Epithelial cell of proximal tubule (primary cell): ENCODE results near the gene PNMT. TPM values are rescaled to one million over a fixed set of nuclear protein-coding genes. Genes with fewer than 3 reads are reported as not detected.

Source experiments
- DNase-seq: peaks from one replicate; pipeline ENCODE4 v3.0.0-alpha.2; 2011; ENCODE audit warnings: low read depth
- H3K4me3 ChIP-seq: 2 replicates; pipeline ENCODE4 v1.5.1; 2011; ENCODE audit warnings: low read depth, mild to moderate bottlenecking, low read length
- total RNA-seq: library from RNA; depleted of rRNA; stranded (reverse); fragments of >200 nt; gene quantifications from 2 replicates; pipeline ENCODE4 v1.2.3, GENCODE V29; 2015
- TF ChIP-seq, protein P1 (sequence below): conservative IDR thresholded peaks from 2 replicates; pipeline ENCODE4 v1.5.1; 2012; ENCODE audit warnings: low read depth, mild to moderate bottlenecking, low read length

Gene PNMT
- total RNA-seq, 1 donor from 2014 or later: not detected

DNA sequence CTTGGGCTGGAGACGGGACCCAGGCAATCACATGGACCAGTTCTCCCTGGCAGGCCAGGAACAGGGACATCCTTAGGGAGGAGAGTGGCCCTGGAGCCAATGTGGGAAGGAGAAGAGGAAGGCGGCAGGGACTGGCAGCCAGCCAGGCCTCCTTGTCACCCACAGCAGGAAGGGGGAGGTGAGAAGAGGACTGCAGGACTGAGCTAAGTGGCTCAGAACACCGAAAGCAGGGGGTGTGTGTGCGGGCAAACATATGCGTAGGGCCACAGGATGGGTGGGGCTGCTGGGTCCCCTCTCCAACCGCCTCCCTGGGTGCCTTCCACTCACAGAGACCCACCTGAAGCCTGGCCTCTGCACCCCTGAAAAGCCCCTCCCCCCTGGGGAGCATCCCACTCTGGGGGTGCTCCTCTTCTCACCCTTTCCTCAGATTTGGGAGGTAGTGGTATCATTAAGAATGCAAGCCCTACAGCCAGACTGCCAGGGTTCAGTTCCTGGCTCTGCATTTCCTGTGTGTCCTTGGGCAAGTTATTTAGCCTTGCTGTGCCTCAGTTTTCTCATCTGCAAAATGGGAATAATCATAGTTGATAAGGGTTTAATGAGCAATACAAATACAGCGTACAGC, 8.1 kb downstream of the PNMT start:
- TF ChIP-seq, protein P1, sequence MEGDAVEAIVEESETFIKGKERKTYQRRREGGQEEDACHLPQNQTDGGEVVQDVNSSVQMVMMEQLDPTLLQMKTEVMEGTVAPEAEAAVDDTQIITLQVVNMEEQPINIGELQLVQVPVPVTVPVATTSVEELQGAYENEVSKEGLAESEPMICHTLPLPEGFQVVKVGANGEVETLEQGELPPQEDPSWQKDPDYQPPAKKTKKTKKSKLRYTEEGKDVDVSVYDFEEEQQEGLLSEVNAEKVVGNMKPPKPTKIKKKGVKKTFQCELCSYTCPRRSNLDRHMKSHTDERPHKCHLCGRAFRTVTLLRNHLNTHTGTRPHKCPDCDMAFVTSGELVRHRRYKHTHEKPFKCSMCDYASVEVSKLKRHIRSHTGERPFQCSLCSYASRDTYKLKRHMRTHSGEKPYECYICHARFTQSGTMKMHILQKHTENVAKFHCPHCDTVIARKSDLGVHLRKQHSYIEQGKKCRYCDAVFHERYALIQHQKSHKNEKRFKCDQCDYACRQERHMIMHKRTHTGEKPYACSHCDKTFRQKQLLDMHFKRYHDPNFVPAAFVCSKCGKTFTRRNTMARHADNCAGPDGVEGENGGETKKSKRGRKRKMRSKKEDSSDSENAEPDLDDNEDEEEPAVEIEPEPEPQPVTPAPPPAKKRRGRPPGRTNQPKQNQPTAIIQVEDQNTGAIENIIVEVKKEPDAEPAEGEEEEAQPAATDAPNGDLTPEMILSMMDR: no peak
- DNase-seq: no peak
- no peak overlapping the region for H3K4me3 ChIP-seq

DNA sequence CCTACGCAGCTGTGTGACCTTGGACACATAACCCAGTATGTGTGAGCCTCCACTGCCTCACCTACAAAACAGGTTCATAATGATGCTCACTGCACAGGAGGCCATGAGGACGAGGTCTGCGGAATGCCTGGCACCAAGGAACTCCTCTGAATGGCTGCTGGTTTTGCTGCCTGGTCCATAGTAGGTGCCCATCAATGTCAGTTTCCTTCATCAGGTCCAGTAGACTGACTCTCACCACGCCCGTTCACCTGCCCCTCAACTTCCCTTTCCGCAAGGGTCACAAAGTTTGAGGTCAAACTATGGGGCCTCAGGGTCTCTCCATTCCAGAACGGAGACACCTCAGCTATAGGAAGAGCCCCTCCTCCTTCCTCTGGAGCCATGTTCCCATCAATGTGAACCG, 8.8 kb downstream of the PNMT start:
- H3K4me3 ChIP-seq: no peak overlapping the region
- TF ChIP-seq, protein P1: no peak
- DNase-seq: no peak

DNA sequence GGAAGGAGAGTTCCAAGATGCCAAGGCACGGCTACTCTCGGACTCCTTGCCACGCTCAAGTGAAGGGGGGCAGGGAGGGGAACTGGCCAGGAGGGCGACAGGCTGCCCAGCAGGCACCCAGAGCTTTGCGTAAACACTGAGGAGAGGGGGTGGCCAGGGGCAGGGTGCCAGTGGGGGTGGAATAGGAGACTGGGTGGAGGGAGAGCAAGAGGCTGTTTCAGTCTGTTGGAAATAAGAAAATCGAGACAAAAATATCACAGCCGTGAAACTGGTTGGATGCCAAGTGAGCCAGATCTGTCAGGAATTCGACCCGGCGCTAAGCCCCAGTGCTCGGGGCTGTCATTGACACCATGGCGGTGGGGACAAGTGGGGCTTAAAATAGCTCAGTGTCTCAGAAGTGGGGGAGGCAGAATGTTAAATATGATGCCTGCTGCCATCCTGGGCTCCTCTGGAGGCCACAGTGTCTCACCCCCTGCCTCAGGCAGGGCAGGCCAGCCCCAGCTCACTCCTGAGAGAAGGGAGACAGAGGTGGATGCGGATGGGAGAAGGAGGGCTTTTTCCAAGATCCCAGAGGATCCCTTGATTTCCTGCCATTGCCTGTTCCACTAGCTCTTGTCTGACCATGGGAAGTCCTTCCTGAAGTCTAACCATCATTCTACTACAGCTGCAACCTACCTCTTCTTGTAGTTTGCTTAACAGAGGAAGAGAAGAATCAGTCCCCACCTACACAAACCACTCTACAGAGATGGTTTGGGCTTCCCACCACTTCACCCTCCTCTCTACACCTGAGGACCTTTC, 9.5 kb downstream of the PNMT start:
- H3K4me3 ChIP-seq: no peak overlapping the region
- TF ChIP-seq, protein P1: no peak

DNA sequence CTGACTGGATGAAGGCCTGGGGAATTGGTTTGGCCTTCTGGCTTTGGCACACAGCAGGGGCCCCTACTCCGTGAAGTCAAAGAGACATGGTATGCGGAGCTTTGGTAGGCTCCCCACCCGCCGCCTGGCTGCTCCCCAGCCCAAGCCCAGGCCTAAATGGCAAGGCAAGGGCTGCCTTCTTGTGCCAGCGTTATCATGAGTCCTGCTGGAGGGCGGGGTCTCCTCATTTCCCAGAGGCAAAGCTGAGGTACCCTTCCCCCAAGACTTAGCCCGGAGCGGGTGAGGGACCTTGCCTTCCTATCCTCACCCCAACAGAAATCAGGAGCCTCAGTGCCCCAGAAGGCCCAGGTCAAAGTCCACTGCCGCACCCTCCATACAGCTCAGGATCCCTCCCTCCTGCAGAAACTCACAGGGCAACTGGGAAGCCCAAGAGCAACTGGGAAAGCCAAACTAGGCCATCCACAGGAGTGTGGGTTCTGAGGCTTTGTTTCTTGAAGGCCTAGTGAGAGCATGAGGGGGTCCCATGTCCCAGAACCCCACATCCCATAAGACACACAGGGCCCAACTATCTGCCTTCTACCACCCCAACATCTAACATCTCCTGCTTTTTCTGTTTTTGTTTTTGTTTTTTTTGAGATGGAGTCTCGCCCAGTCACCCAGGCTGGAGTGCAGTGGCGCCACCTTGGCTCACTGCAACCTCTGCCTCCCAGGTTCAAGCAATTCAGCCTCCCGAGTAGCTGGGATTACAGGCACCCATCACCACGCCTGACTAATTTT, 10.3 kb downstream of the PNMT start:
- no peak overlapping the region for H3K4me3 ChIP-seq
- TF ChIP-seq, protein P1: peak; percentile 13
- no peak for DNase-seq

More for the DNA sequence above, 9.5 kb downstream of the PNMT start:
- DNase-seq: no peak

DNA sequence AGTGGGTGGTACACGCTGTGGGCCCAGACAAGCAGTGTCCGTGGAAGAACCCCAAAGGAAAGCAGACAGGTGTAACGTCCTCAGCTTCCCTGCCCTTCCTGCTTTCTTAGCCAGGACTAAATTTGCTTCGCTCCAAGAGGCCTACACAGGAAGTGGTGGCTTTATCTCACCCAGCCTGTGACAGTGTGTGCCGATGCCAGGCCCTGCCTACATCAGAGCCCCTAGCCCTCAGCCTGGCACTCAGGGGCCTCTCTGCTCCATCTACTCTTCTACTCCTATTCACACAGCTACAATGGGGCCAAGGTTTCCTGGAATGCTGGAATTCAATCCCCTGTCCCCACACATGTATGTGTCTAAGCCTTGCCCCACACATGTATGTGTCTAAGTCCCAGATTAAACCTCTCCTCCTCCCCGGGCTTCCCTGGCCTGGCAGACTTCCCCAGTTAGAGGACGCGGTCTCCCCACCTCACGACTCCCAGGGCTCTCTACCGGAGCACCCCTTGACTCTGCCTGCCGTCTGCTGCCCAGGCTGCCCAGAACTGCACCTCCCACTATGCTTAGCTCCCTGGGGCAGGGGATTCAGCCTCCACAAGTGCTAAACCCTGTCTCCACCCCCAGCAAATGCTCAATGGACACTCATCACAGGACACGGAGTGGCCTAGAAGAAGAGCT, 11.4 kb downstream of the PNMT start:
- DNase-seq: no peak
- TF ChIP-seq, protein P1: no peak

DNA sequence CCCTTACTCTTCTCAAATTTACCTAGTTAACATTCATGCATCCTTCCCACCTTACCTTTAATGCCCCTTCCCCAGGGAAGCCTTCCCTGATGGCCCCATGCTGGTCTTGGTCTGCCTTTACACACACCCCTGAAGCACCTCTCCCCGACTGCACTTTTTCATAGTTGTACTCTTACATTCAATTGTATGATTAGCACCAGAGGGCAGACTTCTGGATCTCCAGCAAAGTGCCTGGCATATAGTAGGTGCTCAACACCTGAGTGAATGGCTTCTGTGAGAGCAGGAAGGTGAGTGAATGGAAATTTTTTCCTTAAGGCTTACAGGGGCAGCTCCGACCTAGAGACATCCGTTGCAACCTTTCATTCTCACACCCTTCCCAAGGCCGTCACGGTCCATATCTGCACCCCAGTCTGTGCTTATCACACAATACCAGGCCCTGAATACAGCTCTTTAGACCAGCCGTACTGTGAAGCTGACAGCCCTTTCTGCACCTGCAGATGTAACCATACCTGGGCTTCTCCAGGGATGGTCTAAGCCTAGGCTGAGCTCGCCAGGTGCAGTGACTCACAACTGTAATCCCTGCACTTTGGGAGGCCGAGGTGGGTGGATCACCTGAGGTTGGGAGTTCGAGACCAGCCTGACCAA, 15.2 kb downstream of the PNMT start:
- no peak overlapping the region for H3K4me3 ChIP-seq
- DNase-seq: no peak
- TF ChIP-seq, protein P1: no peak

More for the DNA sequence above, 11.4 kb downstream of the PNMT start:
- no peak overlapping the region for H3K4me3 ChIP-seq
